Loucy (cell line): ENCODE data around the gene SSX4.
"Not testable (repeated sequence)": the region's sequence is repeated elsewhere in the genome, so short reads cannot be mapped to it uniquely, and the experiment has no call there.

Source experiments
- CTCF ChIP-seq: fragments of 200-600 bp; sonication (generic); conservative IDR thresholded peaks from 2 replicates; pipeline ENCODE4 v1.5.1; 2014; ENCODE audit warnings: mild to moderate bottlenecking, antibody characterized with exemption, low read length
- EZH2phosphoT487 ChIP-seq: fragments of 200-600 bp; IDR thresholded peaks from 2 replicates; pipeline ENCODE4 v1.6.1; 2018; ENCODE audit warnings: antibody characterized with exemption, mild to moderate bottlenecking, moderate library complexity, borderline replicate concordance

DNA sequence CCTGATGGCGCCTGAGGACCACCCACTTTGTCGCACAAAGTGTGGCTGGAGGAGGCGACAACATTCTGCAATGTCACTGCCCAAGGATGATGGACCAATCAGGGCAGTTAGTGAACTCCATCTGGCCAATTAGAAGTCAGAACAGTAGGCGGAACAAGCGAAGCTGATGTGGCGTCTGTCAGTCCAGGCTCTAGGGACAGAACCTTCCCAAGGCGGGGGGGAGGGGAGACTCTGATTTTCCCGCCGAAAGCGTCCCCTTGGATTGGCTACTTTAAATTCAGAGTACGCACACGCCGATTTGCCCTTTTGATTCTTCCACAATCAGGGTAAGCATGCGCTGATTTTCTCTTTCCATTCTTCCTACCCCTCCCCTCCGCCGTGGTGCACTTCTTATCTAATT, at the start of gene SSX4:
- not testable (repeated sequence) for TF ChIP-seq CTCF, EZH2phosphoT487
